ENCODE results near the gene AKR1B1. TPM values are rescaled to one million over a fixed set of nuclear protein-coding genes. Genes with fewer than 3 reads are reported as not detected.

Gene AKR1B1
- total RNA-seq, 1 donor from 2014 or later, result 99.8 TPM

DNA sequence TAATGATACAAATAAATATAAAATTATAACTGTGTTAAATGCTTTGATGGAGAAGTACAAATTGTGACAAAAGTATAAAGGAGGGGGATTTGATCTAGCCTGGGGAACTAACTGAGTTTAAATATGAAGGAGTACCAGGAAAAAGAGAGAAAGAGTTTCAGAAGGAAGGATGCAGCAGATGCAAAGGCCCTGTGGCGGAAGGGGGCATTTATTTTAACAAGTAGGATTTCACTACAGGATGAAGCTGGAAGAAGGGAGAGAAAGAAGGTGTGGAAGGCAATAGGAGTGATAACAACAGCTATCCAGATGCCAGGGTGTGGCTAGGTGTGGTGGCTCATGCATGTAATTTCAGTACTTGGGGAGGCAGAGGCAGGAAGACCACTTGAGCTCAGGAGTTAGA lies 55.8 kb downstream of the AKR1B1 start:
- Mint-ChIP-seq H3K9me3 (ENCODE audit: low read depth) (no peaks in the 10 kb centered on the region), H3K36me3 (ENCODE audit: insufficient read depth) (no peaks in the 10 kb centered on the region), H3K4me3 (ENCODE audit: low read depth) (no peak overlapping the region), H3K27ac (no peak overlapping the region), H3K27me3 (peaks cover 8% of the 10 kb centered on the region), H3K4me1 (ENCODE audit: low read depth) (no peaks in the 10 kb centered on the region)
- TF ChIP-seq, protein P1, sequence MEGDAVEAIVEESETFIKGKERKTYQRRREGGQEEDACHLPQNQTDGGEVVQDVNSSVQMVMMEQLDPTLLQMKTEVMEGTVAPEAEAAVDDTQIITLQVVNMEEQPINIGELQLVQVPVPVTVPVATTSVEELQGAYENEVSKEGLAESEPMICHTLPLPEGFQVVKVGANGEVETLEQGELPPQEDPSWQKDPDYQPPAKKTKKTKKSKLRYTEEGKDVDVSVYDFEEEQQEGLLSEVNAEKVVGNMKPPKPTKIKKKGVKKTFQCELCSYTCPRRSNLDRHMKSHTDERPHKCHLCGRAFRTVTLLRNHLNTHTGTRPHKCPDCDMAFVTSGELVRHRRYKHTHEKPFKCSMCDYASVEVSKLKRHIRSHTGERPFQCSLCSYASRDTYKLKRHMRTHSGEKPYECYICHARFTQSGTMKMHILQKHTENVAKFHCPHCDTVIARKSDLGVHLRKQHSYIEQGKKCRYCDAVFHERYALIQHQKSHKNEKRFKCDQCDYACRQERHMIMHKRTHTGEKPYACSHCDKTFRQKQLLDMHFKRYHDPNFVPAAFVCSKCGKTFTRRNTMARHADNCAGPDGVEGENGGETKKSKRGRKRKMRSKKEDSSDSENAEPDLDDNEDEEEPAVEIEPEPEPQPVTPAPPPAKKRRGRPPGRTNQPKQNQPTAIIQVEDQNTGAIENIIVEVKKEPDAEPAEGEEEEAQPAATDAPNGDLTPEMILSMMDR (IDR thresholded peaks at IDR 0.05; ENCODE audit: unreplicated experiment), result no peak
- no peak for DNase-seq (ENCODE audit: low spot score, unreplicated experiment)

- peaks cover 10% of the 10 kb centered on the region for H3K27me3 Mint-ChIP-seq
- no peak overlapping the region for H3K27ac Mint-ChIP-seq
- H3K9me3 Mint-ChIP-seq (ENCODE audit: low read depth), result no peaks in the 10 kb centered on the region
- no peaks in the 10 kb centered on the region for H3K36me3 Mint-ChIP-seq (ENCODE audit: insufficient read depth)
- TF ChIP-seq, protein P1 (IDR thresholded peaks at IDR 0.05; ENCODE audit: unreplicated experiment), result no peak
- H3K4me3 Mint-ChIP-seq (ENCODE audit: low read depth), result no peak overlapping the region
- no peaks in the 10 kb centered on the region for H3K4me1 Mint-ChIP-seq (ENCODE audit: low read depth)
- DNase-seq (ENCODE audit: low spot score, unreplicated experiment), result no peak
These were observed 58.0 kb downstream of the AKR1B1 start for GRCh38 chr7:134400859-134401258.

DNA sequence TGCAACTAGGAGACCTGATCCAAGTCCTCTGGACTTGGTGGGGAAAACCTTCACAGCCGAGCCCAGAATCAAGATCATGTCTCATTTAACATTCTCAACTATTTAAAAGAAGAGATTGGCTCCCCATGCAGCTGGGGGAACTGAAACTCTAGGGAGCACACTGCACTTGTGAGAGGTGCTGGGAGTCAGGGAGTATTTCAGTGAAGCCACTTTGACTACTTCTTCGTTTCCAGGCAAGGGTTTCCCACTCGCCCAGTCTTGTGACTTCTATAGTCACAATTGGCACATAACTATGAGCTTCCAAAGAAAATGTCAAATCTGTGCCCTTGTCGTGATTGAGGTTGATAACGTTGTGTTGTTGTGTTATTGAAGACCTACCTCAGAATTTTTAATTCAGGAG lies 62.9 kb downstream of the AKR1B1 start:
- no peak for DNase-seq (ENCODE audit: low spot score, unreplicated experiment)
- Mint-ChIP-seq H3K4me1 (ENCODE audit: low read depth) (no peaks in the 10 kb centered on the region), H3K4me3 (ENCODE audit: low read depth) (no peak overlapping the region), H3K27ac (no peak overlapping the region), H3K36me3 (ENCODE audit: insufficient read depth) (no peaks in the 10 kb centered on the region), H3K9me3 (ENCODE audit: low read depth) (no peaks in the 10 kb centered on the region), H3K27me3 (peaks cover 10% of the 10 kb centered on the region)
- TF ChIP-seq, protein P1 (IDR thresholded peaks at IDR 0.05; ENCODE audit: unreplicated experiment), result no peak

GRCh38 chr7:134395604-134396003 lies 63.3 kb downstream of the AKR1B1 start:
- no peak overlapping the region for H3K27ac Mint-ChIP-seq
- no peaks in the 10 kb centered on the region for H3K36me3 Mint-ChIP-seq (ENCODE audit: insufficient read depth)
- no peak overlapping the region for H3K4me3 Mint-ChIP-seq (ENCODE audit: low read depth)
- no peaks in the 10 kb centered on the region for H3K4me1 Mint-ChIP-seq (ENCODE audit: low read depth)
- H3K27me3 Mint-ChIP-seq, result peaks cover 10% of the 10 kb centered on the region
- no peak for DNase-seq (ENCODE audit: low spot score, unreplicated experiment)
- TF ChIP-seq, protein P1 (IDR thresholded peaks at IDR 0.05; ENCODE audit: unreplicated experiment), result no peak
- no peaks in the 10 kb centered on the region for H3K9me3 Mint-ChIP-seq (ENCODE audit: low read depth)

DNA sequence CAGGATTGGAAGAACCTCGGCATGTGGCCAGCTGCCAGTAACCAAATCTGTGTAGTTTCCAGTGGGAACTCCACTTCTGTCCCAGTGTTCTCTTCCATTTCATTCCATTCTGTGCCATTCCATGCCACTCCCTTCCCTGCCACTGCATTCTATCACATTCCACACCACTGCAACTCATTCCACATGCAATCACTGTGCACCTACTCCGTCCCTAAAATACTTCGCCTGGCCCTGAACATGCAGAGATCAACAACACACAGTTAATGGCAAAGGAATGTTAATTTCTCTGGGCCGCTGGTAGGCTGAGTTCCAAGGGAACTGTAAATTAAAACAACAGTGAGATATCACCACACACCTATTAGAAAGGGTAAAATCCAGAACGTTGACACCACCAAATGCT lies 64.8 kb downstream of the AKR1B1 start:
- TF ChIP-seq, protein P1 (IDR thresholded peaks at IDR 0.05; ENCODE audit: unreplicated experiment), result no peak
- Mint-ChIP-seq H3K4me1 (ENCODE audit: low read depth) (no peaks in the 10 kb centered on the region), H3K27ac (no peak overlapping the region), H3K4me3 (ENCODE audit: low read depth) (no peak overlapping the region), H3K36me3 (ENCODE audit: insufficient read depth) (no peaks in the 10 kb centered on the region), H3K9me3 (ENCODE audit: low read depth) (no peaks in the 10 kb centered on the region), H3K27me3 (peaks cover 10% of the 10 kb centered on the region)
- no peak for DNase-seq (ENCODE audit: low spot score, unreplicated experiment)

Other genes starting within 250 kb of the AKR1B1 start
- gene SLC35B4, start 142.2 kb downstream of the AKR1B1 start, total RNA-seq, result 31.6 and 34.2 TPM in 2 replicates
- 0.55 TPM in 1 of 2 replicates, not detected in the other for gene AKR1B10, start 68.5 kb upstream of the AKR1B1 start, total RNA-seq
- not detected in 2 replicates for gene AKR1B15, start 90.0 kb upstream of the AKR1B1 start, total RNA-seq
- gene BPGM, start 187.8 kb upstream of the AKR1B1 start, total RNA-seq, result 20.5 and 22.8 TPM in 2 replicates